Fibroblast of villous mesenchyme (primary cell): ENCODE measurements around the gene TRUB2. TPM values are rescaled to one million over a fixed set of nuclear protein-coding genes. Genes with fewer than 3 reads are reported as not detected.
"Not testable (repeated sequence)": the region's sequence is repeated elsewhere in the genome, so short reads cannot be mapped to it uniquely, and the experiment has no call there.

Experiments
- DNase-seq: peaks from one replicate; pipeline ENCODE4 v3.0.0-alpha.2; 2010; ENCODE audit warnings: low read depth
- H3K4me3 ChIP-seq: 2 replicates; pipeline ENCODE4 v1.5.1; 2011; ENCODE audit warnings: low read depth, mild to moderate bottlenecking, low read length
- CTCF ChIP-seq: IDR thresholded peaks from 2 replicates; pipeline ENCODE4 v1.5.1; 2012; ENCODE audit warnings: low read depth, mild to moderate bottlenecking, low read length; ENCODE audit not compliant: insufficient read depth
- total RNA-seq: library from RNA; depleted of rRNA; stranded (reverse); fragments of >200 nt; gene quantifications from 2 replicates; pipeline ENCODE4 v1.2.3, GENCODE V29; 2012

Gene TRUB2
- total RNA-seq, 1 donor: 17.7 TPM

GRCh38 chr9:128342971-128343680 is 20.9 kb upstream of the TRUB2 start:
- DNase-seq: no peak
- no peak overlapping the region for H3K4me3 ChIP-seq
- no peak for TF ChIP-seq CTCF

GRCh38 chr9:128341435-128341849 is 19.2 kb upstream of the TRUB2 start:
- peak; percentile 63 for DNase-seq
- TF ChIP-seq CTCF: peak; percentile 67
- peak overlapping the region; percentile 68 for H3K4me3 ChIP-seq

- DNase-seq: no peak
- TF ChIP-seq CTCF: no peak
- H3K4me3 ChIP-seq: peak overlapping the region; percentile 68
Observed at GRCh38 chr9:128340691-128341434, 18.6 kb upstream of the TRUB2 start.

GRCh38 chr9:128339761-128340690 is 17.8 kb upstream of the TRUB2 start, which contains the start of gene SLC27A4:
Gene SLC27A4 (plus strand): TSS chr9:128340527. CDS start chr9:128343133, 2,606 bp downstream.
- no peak for TF ChIP-seq CTCF
- peak within 1 kb of the TSS; percentile 68 for H3K4me3 ChIP-seq
- DNase-seq: peak; percentile 67

- H3K4me3 ChIP-seq, DNase-seq: not testable (repeated sequence)
Observed at GRCh38 chr9:128338852-128339614, 16.8 kb upstream of the TRUB2 start.

- no peak for TF ChIP-seq CTCF
- no peak for DNase-seq
- no peak overlapping the region for H3K4me3 ChIP-seq
Observed at GRCh38 chr9:128337936-128338335, 15.7 kb upstream of the TRUB2 start.
